ENCODE measurements around the gene DAPP1.

- no peak for TF ChIP-seq CTCF (conservative IDR thresholded peaks at IDR 0.05; ENCODE audit: low read depth, low read length)
- no peak for TF ChIP-seq POLR2A (IDR thresholded peaks at IDR 0.05; ENCODE audit: low read depth, low read length)
- TF ChIP-seq RAD21 (IDR thresholded peaks at IDR 0.05; ENCODE audit: low read length): no peak
- no peak for TF ChIP-seq ELK1 (IDR thresholded peaks at IDR 0.05; ENCODE audit: borderline replicate concordance, low read depth, low read length)
- no peak for TF ChIP-seq RCOR1 (IDR thresholded peaks at IDR 0.05; ENCODE audit: insufficient replicate concordance, low read length)
- TF ChIP-seq USF2 (IDR thresholded peaks at IDR 0.05; ENCODE audit: low read depth, low read length): no peak
- TF ChIP-seq MAZ (IDR thresholded peaks at IDR 0.05; ENCODE audit: borderline replicate concordance, low read depth, low read length): no peak
- TF ChIP-seq MXI1 (IDR thresholded peaks at IDR 0.05; ENCODE audit: borderline replicate concordance, low read depth, low read length): no peak
- no peak for TF ChIP-seq SMC3 (IDR thresholded peaks at IDR 0.05; ENCODE audit: low read depth, low read length)
Measured at GRCh38 chr4:99832758-99833157, 16.1 kb downstream of the DAPP1 start.
